ENCODE results near the gene OR5L1.

The OR5L1 gene

DNA sequence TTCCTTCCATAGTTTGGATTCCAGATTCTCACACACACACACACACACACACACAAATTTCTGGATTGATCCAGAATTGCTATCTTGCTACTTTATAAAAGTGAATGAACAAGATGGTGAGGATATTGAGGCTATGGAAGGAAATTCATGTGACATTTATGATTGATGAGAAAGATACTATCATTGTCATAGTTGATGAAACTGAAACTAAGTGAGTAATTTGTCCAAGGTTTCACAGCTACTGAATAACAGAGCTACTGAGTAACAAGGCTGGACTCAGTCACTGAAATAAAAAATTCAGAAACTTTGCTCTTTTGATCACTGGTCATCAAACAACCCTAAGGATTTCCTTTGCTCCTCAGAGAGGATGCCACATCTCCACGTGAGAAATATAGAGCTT lies 43.5 kb downstream of the OR5L1 start:
- H3K27ac ChIP-seq (ENCODE audit: low read depth, low read length) = no peak overlapping the region
- WGBS = 8% methylated on average over 1 of the region's 1 CpG
- H3K4me1 ChIP-seq (ENCODE audit: insufficient read depth, low read length) = no peaks in the 10 kb centered on the region
- H3K36me3 ChIP-seq (ENCODE audit: insufficient read depth, low read length) = no peaks in the 10 kb centered on the region
- no peak overlapping the region for H3K4me3 ChIP-seq (ENCODE audit: low read length)
- no peaks in the 10 kb centered on the region for H3K27me3 ChIP-seq (ENCODE audit: insufficient read depth, low read length)
- H3K9me3 ChIP-seq (ENCODE audit: insufficient read depth, low read depth, low read length) = peaks cover 97% of the 10 kb centered on the region
- no peak overlapping the region for H3K9ac ChIP-seq (ENCODE audit: low read depth, low read length)

All from HUES64 (cell line).